Endothelial cell of hepatic sinusoid (primary cell): ENCODE results near the gene RAB3A.

ENCODE experiments used
- in situ Hi-C: cut with HindIII; loops from 2 replicates; pipeline ENCODE4 v1.10.0; 2017; ENCODE audit warnings: low sequenced_read_pairs

The RAB3A gene

GRCh38 chr19:18202778-18203407, 949 bp downstream of the RAB3A start:
- in situ Hi-C loops: no loop called here

- in situ Hi-C loops: no loop called here
Observed at GRCh38 chr19:18202397-18202777, 1.5 kb downstream of the RAB3A start.

- in situ Hi-C loops: loop anchor here (10.0 kb wide), 1 partner anchor 196 kb away; the partner anchor contains the start of gene LRRC25
Observed at GRCh38 chr19:18198374-18198773, 5.5 kb downstream of the RAB3A start.

- in situ Hi-C loops: loop anchor here (10.0 kb wide), 1 partner anchor 197 kb away; the partner anchor contains the start of gene LRRC25
Observed at GRCh38 chr19:18197941-18198340, 5.9 kb downstream of the RAB3A start.

- in situ Hi-C loops: loop anchor here (10.0 kb wide), 1 partner anchor 197 kb away; the partner anchor contains the start of gene LRRC25
Observed at GRCh38 chr19:18197306-18197705, 6.5 kb downstream of the RAB3A start.

- in situ Hi-C loops: loop anchor here (10.0 kb wide), 1 partner anchor 198 kb away; the partner anchor contains the start of gene LRRC25
Observed at GRCh38 chr19:18196511-18196845, 7.4 kb downstream of the RAB3A start.

- in situ Hi-C loops: loop anchor here (10.0 kb wide), 1 partner anchor 200 kb away; the partner anchor contains the start of gene LRRC25
Observed at GRCh38 chr19:18194554-18195238, 9.1 kb downstream of the RAB3A start.

GRCh38 chr19:18194181-18194530, 9.7 kb downstream of the RAB3A start:
- in situ Hi-C loops: loop anchor here (10.0 kb wide), 1 partner anchor 201 kb away; the partner anchor contains the start of gene LRRC25

GRCh38 chr19:18193388-18194180, 10.3 kb downstream of the RAB3A start:
- in situ Hi-C loops: loop anchor here (10.0 kb wide), 1 partner anchor 201 kb away; the partner anchor contains the start of gene LRRC25

- in situ Hi-C loops: loop anchor here (10.0 kb wide), 1 partner anchor 202 kb away; the partner anchor contains the start of gene LRRC25
Observed at GRCh38 chr19:18192673-18193387, 11.0 kb downstream of the RAB3A start, which contains the start of gene MPV17L2. MPV17L2 (plus strand) TSS chr19:18193218; CDS start chr19:18193282, 64 bp downstream.

- in situ Hi-C loops: loop anchor here (10.0 kb wide), 1 partner anchor 203 kb away; the partner anchor contains the start of gene LRRC25
Observed at GRCh38 chr19:18191640-18192062, 12.2 kb downstream of the RAB3A start.

- in situ Hi-C loops: loop anchor here (10.0 kb wide), 1 partner anchor 205 kb away; the partner anchor contains the start of gene LRRC25
Observed at GRCh38 chr19:18190278-18190677, 13.6 kb downstream of the RAB3A start.

- in situ Hi-C loops: loop anchor here (10.0 kb wide), 1 partner anchor 81 kb away; no protein-coding TSS in a partner anchor
Observed at GRCh38 chr19:18185538-18185937, 18.3 kb downstream of the RAB3A start.

GRCh38 chr19:18183529-18183928, 20.3 kb downstream of the RAB3A start:
- in situ Hi-C loops: loop anchor here (5.0 to 10.0 kb wide), 2 partner anchors 44 to 79 kb away; partner anchors contain the start of gene PDE4C

- in situ Hi-C loops: loop anchor here (5.0 to 10.0 kb wide), 2 partner anchors 47 to 75 kb away; partner anchors contain the start of gene PDE4C
Observed at GRCh38 chr19:18179957-18180356, 23.9 kb downstream of the RAB3A start.

GRCh38 chr19:18176367-18177310, 27.2 kb downstream of the RAB3A start:
- in situ Hi-C loops: no loop called here

- in situ Hi-C loops: no loop called here
Observed at GRCh38 chr19:18174983-18175382, 28.9 kb downstream of the RAB3A start.

- in situ Hi-C loops: no loop called here
Observed at GRCh38 chr19:18173572-18174288, 30.1 kb downstream of the RAB3A start, which contains the start of gene IFI30. IFI30 (plus strand) TSS chr19:18173813; CDS start chr19:18173842, 29 bp downstream.
